Gastroesophageal sphincter (tissue), 3 donors: ENCODE results near the gene CMC2.

Experiments
- EP300 ChIP-seq: sonication (generic); formaldehyde crosslinking; IDR thresholded peaks from one replicate; pipeline ENCODE4 v1.6.1; 2017; ENCODE audit warnings: antibody characterized with exemption, mild to moderate bottlenecking
- POLR2A ChIP-seq, 2 donors: fragments of 450-650 bp; IDR thresholded peaks; one replicate each; pipeline ENCODE4 v1.6.1; 2017; ENCODE audit warnings: antibody characterized with exemption in 2 of 2, mild to moderate bottlenecking in 2 of 2, moderate library complexity in 1 of 2
- TF ChIP-seq, protein P1 (sequence below), 4 experiments: fragments of 200-600 bp in 2 of 4; fragments of 450-650 bp in 2 of 4; sonication (generic) in 1 of 4; IDR thresholded peaks; one replicate each; pipeline ENCODE4 v1.5.1; 2017 to 2019; ENCODE audit warnings: antibody characterized with exemption in 4 of 4, mild to moderate bottlenecking in 2 of 4, moderate library complexity in 2 of 4

DNA sequence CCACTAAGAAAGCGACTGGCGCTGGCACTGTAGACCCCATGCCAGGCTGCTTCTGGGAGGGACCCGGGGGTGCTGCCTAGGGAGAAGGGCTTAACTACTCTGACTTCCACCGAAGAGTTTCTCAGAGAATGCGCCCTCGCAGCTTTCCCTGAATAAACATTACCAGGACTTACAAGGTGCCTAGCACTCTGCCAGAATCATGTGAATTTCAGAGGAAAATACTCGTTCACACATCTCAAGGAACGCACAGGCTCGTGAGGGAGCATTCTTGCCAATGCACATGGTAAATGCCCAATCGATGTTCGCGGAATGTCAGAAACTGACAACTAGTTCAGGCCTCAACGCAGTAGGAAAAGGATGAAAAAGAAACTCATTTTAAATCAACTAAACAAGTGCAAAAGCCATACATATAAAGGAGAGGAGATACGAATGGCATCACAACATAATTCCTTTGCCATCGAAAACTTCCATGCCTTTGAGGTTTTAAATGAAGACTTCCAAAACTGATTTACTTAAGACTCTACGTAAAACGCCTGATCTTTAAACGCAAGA is 999 bp downstream of the CMC2 start:
- TF ChIP-seq, protein P1, sequence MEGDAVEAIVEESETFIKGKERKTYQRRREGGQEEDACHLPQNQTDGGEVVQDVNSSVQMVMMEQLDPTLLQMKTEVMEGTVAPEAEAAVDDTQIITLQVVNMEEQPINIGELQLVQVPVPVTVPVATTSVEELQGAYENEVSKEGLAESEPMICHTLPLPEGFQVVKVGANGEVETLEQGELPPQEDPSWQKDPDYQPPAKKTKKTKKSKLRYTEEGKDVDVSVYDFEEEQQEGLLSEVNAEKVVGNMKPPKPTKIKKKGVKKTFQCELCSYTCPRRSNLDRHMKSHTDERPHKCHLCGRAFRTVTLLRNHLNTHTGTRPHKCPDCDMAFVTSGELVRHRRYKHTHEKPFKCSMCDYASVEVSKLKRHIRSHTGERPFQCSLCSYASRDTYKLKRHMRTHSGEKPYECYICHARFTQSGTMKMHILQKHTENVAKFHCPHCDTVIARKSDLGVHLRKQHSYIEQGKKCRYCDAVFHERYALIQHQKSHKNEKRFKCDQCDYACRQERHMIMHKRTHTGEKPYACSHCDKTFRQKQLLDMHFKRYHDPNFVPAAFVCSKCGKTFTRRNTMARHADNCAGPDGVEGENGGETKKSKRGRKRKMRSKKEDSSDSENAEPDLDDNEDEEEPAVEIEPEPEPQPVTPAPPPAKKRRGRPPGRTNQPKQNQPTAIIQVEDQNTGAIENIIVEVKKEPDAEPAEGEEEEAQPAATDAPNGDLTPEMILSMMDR (IDR thresholded peaks at IDR 0.05) = no peak
- TF ChIP-seq POLR2A (IDR thresholded peaks at IDR 0.05) (no peak), EP300 (no peak)
